ENCODE data around the gene DPH7.
"Not testable (repeated sequence)": the region's sequence is repeated elsewhere in the genome, so short reads cannot be mapped to it uniquely, and the experiment has no call there.

The DPH7 gene

DNA sequence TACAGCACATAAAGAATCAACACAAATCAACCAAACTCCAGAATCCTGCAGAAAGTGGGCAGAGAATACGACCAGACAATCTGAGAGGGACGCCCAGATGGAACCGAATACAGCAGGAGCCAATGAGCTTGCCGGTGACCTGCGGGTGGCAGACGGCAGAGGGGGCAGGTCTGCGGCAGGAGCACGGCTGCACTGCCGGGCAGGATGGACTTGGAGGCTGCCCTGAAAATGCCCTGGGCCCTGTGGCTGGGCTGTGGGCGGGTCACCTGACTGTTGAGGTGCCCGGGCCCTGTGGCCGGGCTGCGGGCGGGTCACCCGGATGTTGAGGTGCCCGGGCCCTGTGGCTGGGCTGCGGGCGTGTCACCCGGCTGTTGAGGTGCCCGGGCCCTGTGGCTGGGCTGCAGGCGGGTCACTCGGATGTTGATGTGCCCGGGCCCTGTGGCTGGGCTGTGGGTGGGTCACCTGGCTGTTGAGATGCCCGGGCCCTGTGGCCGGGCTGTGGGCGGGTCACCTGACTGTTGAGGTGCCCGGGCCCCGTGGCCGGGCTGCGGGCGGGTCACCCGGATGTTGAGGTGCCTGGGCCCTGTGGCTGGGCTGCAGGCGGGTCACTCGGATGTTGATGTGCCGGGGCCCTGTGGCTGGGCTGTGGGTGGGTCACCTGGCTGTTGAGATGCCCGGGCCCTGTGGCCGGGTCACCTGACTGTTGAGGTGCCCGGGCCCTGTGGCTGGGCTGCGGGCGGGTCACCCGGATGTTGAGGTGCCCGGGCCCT, 64.7 kb downstream of the DPH7 start:
- H3K4me1 Mint-ChIP-seq (ENCODE audit: low read depth) = not testable (repeated sequence)

GRCh38 chr9:137513136-137513535, 65.6 kb downstream of the DPH7 start:
- not testable (repeated sequence) for H3K27me3 Mint-ChIP-seq; H3K9me3 Mint-ChIP-seq (ENCODE audit: low read depth); H3K36me3 Mint-ChIP-seq; H3K4me3 Mint-ChIP-seq; H3K4me1 Mint-ChIP-seq (ENCODE audit: low read depth); H3K27ac Mint-ChIP-seq

More for the DNA sequence above, 64.7 kb downstream of the DPH7 start:
- H3K36me3 Mint-ChIP-seq; H3K9me3 Mint-ChIP-seq (ENCODE audit: low read depth); H3K27me3 Mint-ChIP-seq; H3K27ac Mint-ChIP-seq; H3K4me3 Mint-ChIP-seq: not testable (repeated sequence)

GRCh38 chr9:137511758-137512463, 66.8 kb downstream of the DPH7 start:
- Mint-ChIP-seq H3K9me3 (ENCODE audit: low read depth) (no peaks in the 10 kb centered on the region), H3K27ac (no peak overlapping the region), H3K4me3 (no peak overlapping the region), H3K27me3 (no peaks in the 10 kb centered on the region), H3K4me1 (ENCODE audit: low read depth) (no peaks in the 10 kb centered on the region), H3K36me3 (no peaks in the 10 kb centered on the region)

DNA sequence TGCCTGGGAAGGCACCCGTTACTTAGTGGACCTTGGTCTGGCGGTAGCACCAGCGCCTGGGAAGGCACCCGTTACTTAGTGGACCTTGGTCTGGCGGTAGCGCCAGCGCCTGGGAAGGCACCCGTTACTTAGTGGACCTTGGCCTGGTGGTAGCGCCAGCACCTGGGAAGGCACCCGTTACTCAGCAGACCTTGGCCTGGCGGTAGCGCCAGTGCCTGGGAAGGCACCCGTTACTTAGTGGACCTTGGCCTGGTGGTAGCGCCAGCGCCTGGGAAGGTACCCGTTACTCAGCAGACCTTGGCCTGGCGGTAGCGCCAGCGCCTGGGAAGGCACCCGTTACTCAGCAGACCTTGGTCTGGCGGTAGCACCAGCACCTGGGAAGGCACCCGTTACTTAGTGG, 67.6 kb downstream of the DPH7 start:
- H3K27me3 Mint-ChIP-seq; H3K4me3 Mint-ChIP-seq; H3K36me3 Mint-ChIP-seq; H3K4me1 Mint-ChIP-seq (ENCODE audit: low read depth); H3K27ac Mint-ChIP-seq; H3K9me3 Mint-ChIP-seq (ENCODE audit: low read depth): not testable (repeated sequence)

DNA sequence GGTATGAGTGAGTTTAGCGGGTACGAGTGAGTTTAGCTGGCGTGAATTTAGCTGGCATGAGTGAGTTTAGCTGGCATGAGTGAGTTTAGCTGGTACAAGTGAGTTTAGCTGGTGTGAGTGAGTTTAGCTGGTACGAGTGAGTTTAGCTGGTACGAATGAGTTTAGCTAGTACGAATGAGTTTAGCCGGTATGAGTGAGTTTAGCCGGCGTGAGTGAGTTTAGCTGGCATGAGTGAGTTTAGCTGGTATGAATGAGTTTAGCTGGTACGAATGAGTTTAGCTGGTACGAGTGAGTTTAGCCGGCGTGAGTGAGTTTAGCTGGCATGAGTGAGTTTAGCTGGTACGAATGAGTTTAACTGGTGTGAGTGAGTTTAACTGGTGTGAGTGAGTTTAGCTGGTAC, 69.5 kb downstream of the DPH7 start:
- H3K36me3 Mint-ChIP-seq = no peaks in the 10 kb centered on the region
- no peak overlapping the region for H3K4me3 Mint-ChIP-seq
- no peaks in the 10 kb centered on the region for H3K9me3 Mint-ChIP-seq (ENCODE audit: low read depth)
- H3K27me3 Mint-ChIP-seq = no peaks in the 10 kb centered on the region
- H3K27ac Mint-ChIP-seq = no peak overlapping the region
- H3K4me1 Mint-ChIP-seq (ENCODE audit: low read depth) = no peaks in the 10 kb centered on the region

- Mint-ChIP-seq H3K27ac (no peak overlapping the region), H3K4me1 (ENCODE audit: low read depth) (peaks cover under 1% of the 10 kb centered on the region), H3K27me3 (no peaks in the 10 kb centered on the region), H3K9me3 (ENCODE audit: low read depth) (no peaks in the 10 kb centered on the region), H3K36me3 (no peaks in the 10 kb centered on the region), H3K4me3 (no peak overlapping the region)
Observed at GRCh38 chr9:137506702-137507171, 72.0 kb downstream of the DPH7 start.

- Mint-ChIP-seq H3K4me3 (no peak overlapping the region), H3K36me3 (no peaks in the 10 kb centered on the region), H3K4me1 (ENCODE audit: low read depth) (peaks cover 2% of the 10 kb centered on the region), H3K27ac (no peak overlapping the region), H3K9me3 (ENCODE audit: low read depth) (no peaks in the 10 kb centered on the region), H3K27me3 (no peaks in the 10 kb centered on the region)
Observed at GRCh38 chr9:137506274-137506673, 72.5 kb downstream of the DPH7 start.

GRCh38 chr9:137505421-137506140, 73.1 kb downstream of the DPH7 start:
- no peaks in the 10 kb centered on the region for H3K27me3 Mint-ChIP-seq
- H3K27ac Mint-ChIP-seq = no peak overlapping the region
- H3K9me3 Mint-ChIP-seq (ENCODE audit: low read depth) = no peaks in the 10 kb centered on the region
- H3K36me3 Mint-ChIP-seq = no peaks in the 10 kb centered on the region
- H3K4me1 Mint-ChIP-seq (ENCODE audit: low read depth) = peaks cover 2% of the 10 kb centered on the region
- H3K4me3 Mint-ChIP-seq = no peak overlapping the region
